Liver (tissue), 9 donors: ENCODE data around the gene GRAMD2A. TPM values are rescaled to one million over a fixed set of nuclear protein-coding genes. Genes with fewer than 3 reads are reported as not detected.

Source experiments
- DNase-seq: peaks from one replicate; pipeline ENCODE4 v3.0.0-alpha.2; 2017; ENCODE audit warnings: low spot score
- H3K27ac ChIP-seq, 2 donors: one replicate each; pipeline ENCODE4 v1.7.0; 2013; ENCODE audit warnings: inconsistent platforms in 2 of 2, low read length in 2 of 2, control low read depth in 1 of 2, low read depth in 1 of 2, mild to moderate bottlenecking in 1 of 2
- H3K27me3 ChIP-seq, 4 donors: one replicate each; pipeline versions ENCODE4 v1.6.1 to v1.7.0; 2013; ENCODE audit warnings: low read length in 3 of 4, inconsistent platforms in 1 of 4, mild to moderate bottlenecking in 1 of 4, moderate library complexity in 1 of 4; ENCODE audit not compliant: control insufficient read depth in 4 of 4, insufficient read depth in 4 of 4
- H3K36me3 ChIP-seq, 4 donors: one replicate each; pipeline versions ENCODE4 v1.6.1 to v1.7.0; 2013; ENCODE audit warnings: low read length in 3 of 4, mild to moderate bottlenecking in 3 of 4, low read depth in 1 of 4, moderate library complexity in 1 of 4; ENCODE audit not compliant: control insufficient read depth in 4 of 4, insufficient read depth in 3 of 4
- H3K4me1 ChIP-seq, 4 donors: one replicate each; pipeline versions ENCODE4 v1.6.1 to v1.7.0; 2013; ENCODE audit warnings: low read length in 3 of 4, mild to moderate bottlenecking in 3 of 4, moderate library complexity in 1 of 4; ENCODE audit not compliant: control insufficient read depth in 4 of 4, insufficient read depth in 4 of 4
- H3K4me3 ChIP-seq, 3 donors: one replicate each; pipeline versions ENCODE4 v1.6.1 to v1.7.0; 2013; ENCODE audit warnings: low read length in 3 of 3, control low read depth in 1 of 3, low read depth in 1 of 3, mild to moderate bottlenecking in 1 of 3
- H3K9ac ChIP-seq, 2 donors: one replicate each; pipeline ENCODE4 v1.7.0; 2013; ENCODE audit warnings: low read length in 2 of 2, mild to moderate bottlenecking in 2 of 2, moderate library complexity in 2 of 2, control low read depth in 1 of 2, low read depth in 1 of 2
- H3K9me3 ChIP-seq, 4 donors: one replicate each; pipeline versions ENCODE4 v1.6.1 to v1.7.0; 2013; ENCODE audit warnings: low read length in 3 of 4; ENCODE audit not compliant: control insufficient read depth in 4 of 4
- ATF3 ChIP-seq: IDR thresholded peaks from 2 replicates; pipeline ENCODE4 v1.6.1; 2016; ENCODE audit warnings: antibody characterized with exemption
- CTCF ChIP-seq: fragments of 150-350 bp; IDR thresholded peaks from 2 replicates; pipeline ENCODE4 v1.5.1; 2017; ENCODE audit warnings: improper control_type of control experiment, low read depth, low read length; ENCODE audit not compliant: missing input control
- EGR1 ChIP-seq, 2 donors: IDR thresholded peaks; 2 replicates each; pipeline ENCODE4 v1.6.1; 2016 to 2018; ENCODE audit warnings: antibody characterized with exemption in 2 of 2, low read depth in 2 of 2
- FOXA1 ChIP-seq: IDR thresholded peaks from 2 replicates; pipeline ENCODE4 v1.6.1; 2016; ENCODE audit warnings: antibody characterized with exemption
- FOXA2 ChIP-seq: IDR thresholded peaks from 2 replicates; pipeline ENCODE4 v1.6.1; 2016; ENCODE audit warnings: antibody characterized with exemption
- GABPA ChIP-seq, 2 donors: IDR thresholded peaks in 1 of 2; conservative IDR thresholded peaks in 1 of 2; 2 replicates each; pipeline ENCODE4 v1.6.1; 2016; ENCODE audit warnings: antibody characterized with exemption in 2 of 2, mild to moderate bottlenecking in 1 of 2, moderate library complexity in 1 of 2
- HNF4A ChIP-seq, 2 donors: conservative IDR thresholded peaks; 2 replicates each; pipeline ENCODE4 v1.6.1; 2016; ENCODE audit warnings: antibody characterized with exemption in 2 of 2, mild to moderate bottlenecking in 2 of 2
- HNF4G ChIP-seq: IDR thresholded peaks from 2 replicates; pipeline ENCODE4 v1.6.1; 2016; ENCODE audit warnings: antibody characterized with exemption
- JUND ChIP-seq, 2 donors: IDR thresholded peaks; 2 replicates each; pipeline ENCODE4 v1.6.1; 2016; ENCODE audit warnings: antibody characterized with exemption in 2 of 2
- NR2F2 ChIP-seq: IDR thresholded peaks from 2 replicates; pipeline ENCODE4 v1.6.1; 2016; ENCODE audit warnings: antibody characterized with exemption
- RAD21 ChIP-seq, 2 donors: IDR thresholded peaks; 2 replicates each; pipeline ENCODE4 v1.6.1; 2016; ENCODE audit warnings: antibody characterized with exemption in 2 of 2, mild to moderate bottlenecking in 2 of 2
- REST ChIP-seq: IDR thresholded peaks from 2 replicates; pipeline ENCODE4 v1.6.1; 2016; ENCODE audit warnings: antibody characterized with exemption, mild to moderate bottlenecking
- RXRA ChIP-seq, 2 donors: IDR thresholded peaks; 2 replicates each; pipeline ENCODE4 v1.6.1; 2017 to 2018; ENCODE audit warnings: antibody characterized with exemption in 2 of 2, mild to moderate bottlenecking in 1 of 2
- SP1 ChIP-seq: IDR thresholded peaks from 2 replicates; pipeline ENCODE4 v1.6.1; 2018; ENCODE audit warnings: antibody characterized with exemption, mild to moderate bottlenecking
- TAF1 ChIP-seq: conservative IDR thresholded peaks from 2 replicates; pipeline ENCODE4 v1.6.1; 2016; ENCODE audit warnings: antibody characterized with exemption, mild to moderate bottlenecking
- YY1 ChIP-seq: IDR thresholded peaks from 2 replicates; pipeline ENCODE4 v1.6.1; 2016; ENCODE audit warnings: antibody characterized with exemption, mild to moderate bottlenecking
- ZBTB33 ChIP-seq: IDR thresholded peaks from 2 replicates; pipeline ENCODE4 v1.6.1; 2016; ENCODE audit warnings: antibody characterized with exemption
- WGBS: extraction: QIAGEN DNeasy Blood & Tissue Kit; methylation state at CpG from one replicate; pipeline ENCODE4 v1.1.7; 2013; 5-methylcytosine and 5-hydroxymethylcytosine counted together
- polyA plus RNA-seq, 2 donors: library from polyadenylated mRNA; stranded (reverse) in 1 of 2; unstranded in 1 of 2; fragments of 200-250 nt in 1 of 2; fragments of >200 nt in 1 of 2; fragmentation: Nextera tagmentation in 1 of 2; extraction: Ambion mirVana in 1 of 2; gene quantifications; one replicate each; pipeline versions ENCODE4 v1.2.1 to v1.2.3, GENCODE V29; 2013 to 2015
- total RNA-seq, 2 donors: library from RNA; depleted of rRNA; stranded (reverse); fragments of >200 nt; gene quantifications; one replicate each; pipeline ENCODE4 v1.2.3, GENCODE V29; 2014
- TF ChIP-seq, protein P1 (sequence below): IDR thresholded peaks from 2 replicates; pipeline ENCODE4 v1.6.1; 2016; ENCODE audit warnings: antibody characterized with exemption
- donor health status: healthy.
- donor health status: healthy.
- donor health status: healthy.
- donor health status: healthy.
- donor health status: healthy.

GRAMD2A gene
- total and polyA plus RNA-seq, 4 donors: not detected

DNA sequence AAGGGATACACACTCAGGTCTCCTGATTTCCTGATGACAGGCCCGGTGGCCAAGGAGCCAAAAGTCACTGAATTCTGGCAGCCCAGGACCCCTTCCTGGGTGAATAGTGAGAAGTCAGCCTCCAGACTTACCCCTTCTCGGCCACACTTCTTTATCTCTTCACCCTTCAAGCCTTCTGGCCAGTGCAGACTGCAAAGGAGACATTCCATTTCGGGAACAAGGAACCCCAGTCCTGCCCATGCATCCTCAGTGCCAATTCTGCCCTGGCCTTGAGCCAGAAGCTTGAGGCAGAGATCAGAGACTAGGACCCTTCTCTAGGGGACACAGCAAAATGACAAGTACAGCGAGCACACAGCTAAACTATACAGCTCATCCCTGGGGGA is 28.8 kb downstream of the GRAMD2A start (continued):
- TF ChIP-seq RXRA (IDR thresholded peaks at IDR 0.05): no peak
- no peak for TF ChIP-seq FOXA1
- no peak for TF ChIP-seq HNF4G

GRCh38 chr15:72168131-72168807 is 29.3 kb downstream of the GRAMD2A start:
- 55% methylated on average over 7 of the region's 7 CpGs for WGBS
- Histone ChIP-seq H3K9me3 (no peaks in the 10 kb centered on the region), H3K36me3 (no peaks in the 10 kb centered on the region), H3K4me3 (no peak overlapping the region), H3K27ac (no peak overlapping the region), H3K4me1 (no peaks in the 10 kb centered on the region), H3K9ac (no peak overlapping the region), H3K27me3 (no peaks in the 10 kb centered on the region)
- TF ChIP-seq, protein P1, sequence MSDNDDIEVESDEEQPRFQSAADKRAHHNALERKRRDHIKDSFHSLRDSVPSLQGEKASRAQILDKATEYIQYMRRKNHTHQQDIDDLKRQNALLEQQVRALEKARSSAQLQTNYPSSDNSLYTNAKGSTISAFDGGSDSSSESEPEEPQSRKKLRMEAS: no peak
- TF ChIP-seq EGR1 (IDR thresholded peaks at IDR 0.05; ENCODE audit: low read depth in 2 of 2) (no peak), ATF3 (no peak), FOXA2 (no peak), ZBTB33 (no peak), RXRA (IDR thresholded peaks at IDR 0.05) (no peak), TAF1 (no peak), HNF4G (no peak), REST (no peak), CTCF (no peak), YY1 (no peak), GABPA (IDR thresholded peaks at IDR 0.05 in 1 of 2, conservative IDR thresholded peaks at IDR 0.05 in 1 of 2) (no peak), RAD21 (IDR thresholded peaks at IDR 0.05) (no peak), HNF4A (conservative IDR thresholded peaks at IDR 0.05) (no peak), JUND (IDR thresholded peaks at IDR 0.05) (no peak), NR2F2 (no peak), FOXA1 (no peak), SP1 (no peak)
- DNase-seq: no peak
